Activated naive CD4-positive, alpha-beta T cell treated with anti-CD3 and anti-CD28 coated beads, Interleukin-2, amount 50 U/mL, for 24 hours (primary cell): ENCODE data around the gene FOSB.
"Not testable (repeated sequence)": the region's sequence is repeated elsewhere in the genome, so short reads cannot be mapped to it uniquely, and the experiment has no call there.

ENCODE experiments used
- H3K27ac Mint-ChIP-seq: one replicate; pipeline ENCODE4 v1.8.0; 2021; ENCODE audit warnings: mild to moderate bottlenecking, mixed read lengths
- H3K27me3 Mint-ChIP-seq: one replicate; pipeline ENCODE4 v1.8.0; 2021; ENCODE audit warnings: mixed read lengths
- H3K36me3 Mint-ChIP-seq: one replicate; pipeline ENCODE4 v1.8.0; 2021; ENCODE audit warnings: mixed read lengths
- H3K4me1 Mint-ChIP-seq: one replicate; pipeline ENCODE4 v1.8.0; 2021; ENCODE audit warnings: mixed read lengths
- H3K4me3 Mint-ChIP-seq: one replicate; pipeline ENCODE4 v1.8.0; 2021; ENCODE audit warnings: mild to moderate bottlenecking, mixed read lengths
- H3K9me3 Mint-ChIP-seq: one replicate; pipeline ENCODE4 v1.8.0; 2021; ENCODE audit warnings: mixed read lengths

Gene FOSB

DNA sequence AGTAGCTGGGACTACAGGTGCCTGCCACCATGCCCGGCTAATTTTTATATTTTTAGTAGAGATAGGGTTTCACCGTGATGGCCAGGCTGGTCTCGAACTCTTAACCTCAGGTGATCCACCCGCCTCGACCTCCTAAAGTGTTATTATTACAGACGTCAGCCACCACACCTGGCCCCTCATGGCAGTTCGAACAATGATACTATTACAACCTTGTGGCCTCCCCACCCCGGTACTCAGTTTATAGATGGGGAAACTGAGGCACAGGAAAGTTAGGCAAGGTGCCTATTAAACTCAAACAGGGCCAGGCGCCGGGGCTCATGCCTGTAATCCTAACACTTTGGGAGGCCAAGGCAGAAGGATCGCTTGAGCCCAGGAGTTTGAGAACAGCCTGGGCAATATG is 42.6 kb downstream of the FOSB start:
- Mint-ChIP-seq H3K4me1 (peaks cover 58% of the 10 kb centered on the region), H3K4me3 (peak overlapping the region; percentile 91)
- H3K9me3 Mint-ChIP-seq, H3K27ac Mint-ChIP-seq, H3K27me3 Mint-ChIP-seq, H3K36me3 Mint-ChIP-seq: not testable (repeated sequence)

DNA sequence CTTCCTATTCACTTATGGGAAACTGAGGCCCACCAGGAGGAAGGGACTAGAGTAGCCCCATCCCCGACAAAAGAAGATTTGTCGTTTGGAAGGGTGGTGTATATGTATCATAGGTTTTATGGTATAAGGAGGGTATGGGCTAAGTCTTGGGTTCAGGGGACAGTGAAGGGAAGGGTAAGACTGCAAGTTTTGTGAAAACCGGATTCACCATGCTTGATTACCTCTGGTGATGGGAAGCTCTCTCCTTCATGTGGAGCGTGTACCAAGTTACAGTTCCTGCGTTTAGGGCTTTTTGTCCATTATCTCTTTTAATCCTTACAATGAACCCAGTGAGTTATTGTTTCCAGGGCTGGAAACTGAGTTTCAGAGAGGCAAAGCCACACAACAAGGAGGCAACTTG is 43.3 kb downstream of the FOSB start:
- Mint-ChIP-seq H3K9me3 (no peaks in the 10 kb centered on the region), H3K27me3 (no peaks in the 10 kb centered on the region), H3K36me3 (peaks cover 5% of the 10 kb centered on the region), H3K4me1 (peaks cover 59% of the 10 kb centered on the region), H3K27ac (peak overlapping the region; percentile 65), H3K4me3 (no peak overlapping the region)

DNA sequence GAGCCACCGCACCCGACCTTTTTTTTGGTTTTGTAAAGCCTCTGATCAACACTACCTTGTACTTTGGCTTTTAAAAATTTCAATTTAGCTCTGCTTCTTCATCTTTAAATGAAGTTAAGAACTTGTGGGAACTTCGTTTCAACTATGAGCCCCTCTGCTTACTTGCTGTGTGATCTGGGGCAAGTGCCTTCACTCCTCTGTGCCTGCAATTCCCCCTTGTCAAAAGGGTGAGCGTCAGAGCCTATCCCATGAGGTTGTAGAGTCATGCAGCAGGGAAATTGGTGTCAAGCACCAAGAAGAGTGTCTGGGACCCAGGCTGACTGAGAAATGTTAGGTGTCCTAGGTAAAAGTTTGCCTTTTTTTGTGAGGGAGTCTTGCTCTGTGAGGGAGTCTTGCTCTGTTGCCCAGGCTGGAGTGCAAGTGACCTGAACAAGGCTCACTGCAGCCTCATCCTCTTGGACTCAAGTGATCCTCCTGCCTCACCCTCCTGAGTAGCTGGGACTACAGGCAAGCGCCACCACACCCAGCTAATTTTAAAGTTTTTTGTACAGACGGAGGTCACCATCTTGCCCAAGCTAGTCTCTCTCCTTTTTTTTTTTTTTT is 45.2 kb downstream of the FOSB start:
- Mint-ChIP-seq H3K4me1 (peaks cover 64% of the 10 kb centered on the region), H3K27me3 (no peaks in the 10 kb centered on the region), H3K4me3 (no peak overlapping the region), H3K27ac (no peak overlapping the region), H3K9me3 (no peaks in the 10 kb centered on the region), H3K36me3 (peaks cover 5% of the 10 kb centered on the region)

DNA sequence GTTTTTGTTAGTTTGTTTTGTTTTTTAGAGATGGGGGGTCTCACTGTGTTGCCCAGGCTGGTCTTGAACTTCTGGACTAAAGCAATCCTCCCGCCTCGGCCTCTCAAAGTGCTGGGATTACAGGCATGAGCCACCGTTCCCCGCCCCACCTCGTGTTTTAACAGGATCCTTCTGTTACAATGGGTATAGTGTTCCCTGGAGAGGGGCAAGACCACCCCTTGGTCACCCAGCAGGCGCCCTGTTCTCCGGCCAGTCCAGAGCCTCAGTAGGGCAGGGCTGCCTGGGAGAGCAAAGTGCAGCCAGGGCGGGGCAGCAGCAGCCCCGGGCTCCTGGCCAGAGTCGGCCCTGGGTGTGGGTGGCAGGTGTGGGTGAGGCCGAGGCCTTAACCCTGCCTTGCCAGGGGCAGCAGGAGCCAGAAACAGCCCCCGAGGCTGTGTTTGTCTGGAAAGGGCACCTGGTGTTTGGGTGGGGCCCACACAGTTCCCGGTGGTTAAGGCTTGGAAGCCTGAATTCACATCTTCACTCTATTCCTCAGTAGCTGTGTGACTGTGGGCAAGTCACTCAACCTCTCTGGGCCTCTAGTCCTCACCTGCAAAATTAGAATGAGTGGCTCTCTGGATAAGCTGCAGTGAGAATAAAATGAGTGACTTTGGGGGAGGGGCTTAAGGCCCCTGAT is 46.7 kb downstream of the FOSB start:
- Mint-ChIP-seq H3K27me3 (no peaks in the 10 kb centered on the region), H3K9me3 (no peaks in the 10 kb centered on the region), H3K4me1 (peaks cover 59% of the 10 kb centered on the region), H3K4me3 (no peak overlapping the region), H3K27ac (peak overlapping the region; percentile 82), H3K36me3 (peaks cover 5% of the 10 kb centered on the region)

DNA sequence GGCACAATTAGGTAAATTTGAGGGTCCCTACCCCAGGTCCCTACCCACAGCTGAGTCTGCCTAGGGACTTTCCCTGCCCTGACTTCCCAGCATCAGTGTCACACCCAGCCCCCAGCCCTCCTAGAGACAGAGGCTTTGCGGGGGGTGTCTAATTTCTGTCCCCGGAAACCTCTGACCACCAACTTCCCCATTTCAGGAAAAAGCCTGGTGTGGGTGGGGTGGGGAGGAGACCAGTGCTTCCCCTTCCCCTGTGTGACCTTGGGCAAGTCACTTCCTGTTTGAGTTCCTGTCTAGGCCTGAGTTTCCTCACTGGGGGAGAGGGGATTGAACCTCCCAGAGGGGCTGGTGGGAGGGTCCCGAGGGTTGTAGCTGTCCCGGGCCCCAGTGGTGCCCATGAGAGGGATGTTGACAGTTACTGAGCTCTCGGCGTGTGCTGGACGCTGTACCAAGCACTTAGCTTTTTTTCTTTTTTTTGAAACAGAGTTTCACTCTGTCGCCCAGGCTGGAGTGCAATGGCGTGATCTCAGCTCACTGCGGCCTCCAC is 47.4 kb downstream of the FOSB start:
- Mint-ChIP-seq H3K27ac (peak overlapping the region; percentile 82), H3K4me3 (no peak overlapping the region), H3K36me3 (peaks cover 5% of the 10 kb centered on the region), H3K9me3 (no peaks in the 10 kb centered on the region), H3K27me3 (no peaks in the 10 kb centered on the region), H3K4me1 (peaks cover 52% of the 10 kb centered on the region)

DNA sequence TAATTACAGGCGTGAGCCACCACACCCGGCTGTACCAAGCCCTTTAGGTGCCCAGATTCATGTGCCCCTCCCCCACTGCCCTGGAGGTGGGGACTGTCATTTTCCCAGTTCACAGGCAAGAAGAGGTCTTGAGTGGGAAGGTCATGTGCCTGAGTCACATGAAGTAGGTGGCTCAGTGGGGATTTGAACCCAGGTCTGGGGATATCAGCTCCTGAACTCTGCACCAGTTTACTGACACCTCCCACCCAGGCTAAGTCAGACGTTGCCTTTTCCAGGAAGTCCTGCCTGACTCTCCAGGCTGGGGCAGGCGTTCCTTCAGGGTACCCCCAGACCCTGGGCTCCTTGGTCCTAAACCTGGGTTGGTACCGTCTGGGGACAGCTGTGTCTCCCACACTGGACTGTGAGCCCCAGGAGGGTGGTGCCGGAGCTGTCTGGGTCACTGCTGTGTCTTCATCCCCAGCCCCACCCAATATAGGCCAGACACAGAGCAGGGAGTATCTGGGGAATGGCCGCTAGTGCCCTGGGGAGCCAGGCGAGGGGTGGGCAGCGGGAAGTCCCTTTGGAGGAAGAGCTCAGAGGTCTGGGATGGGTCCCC is 48.1 kb downstream of the FOSB start:
- Mint-ChIP-seq H3K9me3 (no peaks in the 10 kb centered on the region), H3K4me1 (peaks cover 45% of the 10 kb centered on the region), H3K27me3 (no peaks in the 10 kb centered on the region), H3K36me3 (peaks cover 4% of the 10 kb centered on the region), H3K4me3 (no peak overlapping the region), H3K27ac (peak overlapping the region; percentile 82)

DNA sequence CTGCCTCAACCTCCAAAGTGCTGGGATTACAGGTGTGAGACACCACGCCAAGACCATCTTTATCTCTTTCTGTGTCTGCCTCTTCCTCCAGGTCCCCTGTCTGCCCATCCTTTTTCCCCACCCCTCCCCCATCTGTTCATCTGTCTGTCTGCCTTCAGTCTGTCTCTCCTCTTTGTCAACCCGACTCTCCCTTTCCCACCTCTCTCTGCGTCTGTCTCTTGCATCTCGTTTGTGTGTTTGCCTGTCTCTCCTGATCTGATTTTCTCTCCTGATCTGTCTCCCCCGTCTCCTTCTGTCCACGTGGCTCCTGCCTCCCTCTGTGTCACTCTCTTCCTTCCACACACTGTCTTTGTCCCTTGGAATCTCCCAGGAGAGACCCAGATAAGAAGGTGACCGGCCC is 49.4 kb downstream of the FOSB start:
- H3K4me3 Mint-ChIP-seq: no peak overlapping the region
- H3K9me3 Mint-ChIP-seq: no peaks in the 10 kb centered on the region
- H3K27me3 Mint-ChIP-seq: no peaks in the 10 kb centered on the region
- H3K4me1 Mint-ChIP-seq: peaks cover 34% of the 10 kb centered on the region
- H3K36me3 Mint-ChIP-seq: peaks cover 3% of the 10 kb centered on the region
- H3K27ac Mint-ChIP-seq: no peak overlapping the region

DNA sequence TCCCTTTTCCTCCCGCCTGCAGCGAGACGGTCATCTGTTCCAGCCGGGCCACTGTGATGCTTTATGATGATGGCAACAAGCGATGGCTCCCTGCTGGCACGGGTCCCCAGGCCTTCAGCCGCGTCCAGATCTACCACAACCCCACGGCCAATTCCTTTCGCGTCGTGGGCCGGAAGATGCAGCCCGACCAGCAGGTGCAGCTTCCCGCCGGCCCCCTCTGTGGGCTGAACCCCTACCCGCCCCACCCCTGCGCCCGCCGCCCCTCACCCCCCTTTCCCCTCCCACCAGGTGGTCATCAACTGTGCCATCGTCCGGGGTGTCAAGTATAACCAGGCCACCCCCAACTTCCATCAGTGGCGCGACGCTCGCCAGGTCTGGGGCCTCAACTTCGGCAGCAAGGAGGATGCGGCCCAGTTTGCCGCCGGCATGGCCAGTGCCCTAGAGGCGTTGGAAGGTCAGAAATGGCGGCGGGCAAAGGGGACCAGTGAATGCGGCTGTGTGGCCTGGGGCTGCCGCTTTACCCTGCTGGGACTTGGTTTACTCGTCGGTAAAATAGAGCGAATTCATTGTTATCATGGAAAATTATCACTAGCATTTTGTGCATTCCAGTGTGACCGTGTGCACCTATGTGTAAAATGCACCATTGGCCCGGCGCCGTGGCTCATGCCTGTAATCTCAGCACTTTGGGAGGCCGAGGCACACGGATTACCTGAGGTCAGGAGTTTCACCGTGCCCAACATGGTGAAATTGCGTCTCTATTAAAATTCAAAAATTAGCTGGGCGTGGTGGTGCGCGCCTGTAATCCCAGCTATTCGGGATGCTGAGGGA is 50.1 kb downstream of the FOSB start:
- Mint-ChIP-seq H3K27me3 (no peaks in the 10 kb centered on the region), H3K27ac (no peak overlapping the region), H3K9me3 (no peaks in the 10 kb centered on the region), H3K4me1 (peaks cover 30% of the 10 kb centered on the region), H3K4me3 (no peak overlapping the region), H3K36me3 (peaks cover 3% of the 10 kb centered on the region)

DNA sequence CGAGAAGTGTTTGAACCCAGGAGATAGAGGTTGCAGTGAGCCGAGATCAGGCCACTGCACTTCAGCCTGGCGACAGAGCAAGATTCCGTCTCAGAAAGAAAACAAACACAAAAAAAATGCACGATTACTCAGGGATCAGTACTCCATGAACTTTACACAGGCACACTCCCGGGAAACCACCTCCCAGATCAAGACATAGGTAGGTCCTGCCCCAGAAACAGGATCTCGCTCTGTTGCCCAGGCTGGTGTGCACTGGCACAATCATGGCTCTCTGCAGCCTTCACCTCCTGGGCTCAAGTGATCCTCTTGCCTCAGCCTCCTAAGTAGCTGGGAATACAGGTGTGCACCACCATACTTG is 50.7 kb downstream of the FOSB start:
- Mint-ChIP-seq H3K4me3 (no peak overlapping the region), H3K4me1 (peaks cover 29% of the 10 kb centered on the region), H3K27ac (no peak overlapping the region), H3K27me3 (no peaks in the 10 kb centered on the region), H3K36me3 (peaks cover 3% of the 10 kb centered on the region), H3K9me3 (no peaks in the 10 kb centered on the region)

DNA sequence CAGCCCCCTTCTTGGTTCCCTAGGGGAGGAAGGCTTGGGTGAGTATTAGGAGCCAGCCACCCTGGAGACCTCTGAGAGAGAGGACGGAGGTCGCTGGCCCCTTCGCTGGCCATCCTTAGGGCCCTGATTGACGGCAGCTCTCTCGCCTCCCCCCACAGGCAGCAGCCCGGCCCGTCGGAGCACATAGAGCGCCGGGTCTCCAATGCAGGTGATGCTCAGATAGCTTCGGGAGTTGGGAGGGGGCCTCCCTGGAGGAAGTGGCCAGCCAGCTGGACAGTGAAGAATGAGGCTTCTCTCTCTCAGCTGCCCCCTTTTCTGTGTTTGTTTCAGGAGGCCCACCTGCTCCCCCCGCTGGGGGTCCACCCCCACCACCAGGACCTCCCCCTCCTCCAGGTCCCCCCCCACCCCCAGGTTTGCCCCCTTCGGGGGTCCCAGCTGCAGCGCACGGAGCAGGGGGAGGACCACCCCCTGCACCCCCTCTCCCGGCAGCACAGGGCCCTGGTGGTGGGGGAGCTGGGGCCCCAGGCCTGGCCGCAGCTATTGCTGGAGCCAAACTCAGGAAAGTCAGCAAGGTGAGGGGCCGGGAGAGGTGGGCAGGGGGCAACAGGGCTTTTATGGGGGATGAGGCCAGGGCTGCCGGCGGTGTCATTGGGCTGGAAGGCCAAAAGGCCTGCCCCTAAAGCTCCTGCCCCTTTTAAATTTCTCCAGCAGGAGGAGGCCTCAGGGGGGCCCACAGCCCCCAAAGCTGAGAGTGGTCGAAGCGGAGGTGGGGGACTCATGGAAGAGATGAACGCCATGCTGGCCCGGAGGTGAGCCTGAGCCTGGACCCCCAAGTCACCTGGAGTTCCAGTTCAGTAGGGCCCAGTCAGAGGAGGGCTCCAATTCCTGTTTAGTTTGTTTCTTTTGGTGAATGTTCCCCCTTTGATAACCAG is 54.5 kb downstream of the FOSB start:
- Mint-ChIP-seq H3K4me3 (no peak overlapping the region), H3K36me3 (peaks cover 4% of the 10 kb centered on the region), H3K27me3 (no peaks in the 10 kb centered on the region), H3K4me1 (peaks cover 10% of the 10 kb centered on the region), H3K27ac (no peak overlapping the region), H3K9me3 (no peaks in the 10 kb centered on the region)

DNA sequence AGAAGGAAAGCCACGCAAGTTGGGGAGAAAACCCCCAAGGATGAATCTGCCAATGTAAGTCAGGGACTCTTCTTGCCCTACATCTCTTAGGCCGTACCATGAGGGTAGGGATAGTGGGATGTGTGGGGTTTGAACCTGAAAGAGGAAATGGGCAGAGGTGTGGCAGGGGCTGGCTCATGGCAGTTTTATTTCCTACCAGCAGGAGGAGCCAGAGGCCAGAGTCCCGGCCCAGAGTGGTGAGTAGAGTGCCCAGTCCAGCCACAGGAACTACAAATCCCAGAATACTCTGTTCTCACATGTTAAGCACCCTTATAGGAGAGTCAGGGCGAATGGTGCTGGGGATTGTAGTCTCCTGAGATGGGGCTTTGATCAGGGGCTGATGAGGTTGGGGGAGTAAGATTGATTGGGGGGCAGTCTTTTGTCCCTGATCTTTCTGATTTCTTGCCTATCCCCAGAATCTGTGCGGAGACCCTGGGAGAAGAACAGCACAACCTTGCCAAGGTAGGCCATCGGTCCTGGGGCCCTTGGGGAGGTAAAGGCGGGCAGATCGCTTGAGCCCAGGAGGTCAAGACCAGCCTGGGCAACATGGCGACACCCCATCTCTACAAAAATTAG is 56.0 kb downstream of the FOSB start:
- Mint-ChIP-seq H3K36me3 (peaks cover 9% of the 10 kb centered on the region), H3K27me3 (no peaks in the 10 kb centered on the region), H3K4me3 (no peak overlapping the region), H3K4me1 (peaks cover 21% of the 10 kb centered on the region), H3K9me3 (no peaks in the 10 kb centered on the region), H3K27ac (peak overlapping the region; percentile 81)

DNA sequence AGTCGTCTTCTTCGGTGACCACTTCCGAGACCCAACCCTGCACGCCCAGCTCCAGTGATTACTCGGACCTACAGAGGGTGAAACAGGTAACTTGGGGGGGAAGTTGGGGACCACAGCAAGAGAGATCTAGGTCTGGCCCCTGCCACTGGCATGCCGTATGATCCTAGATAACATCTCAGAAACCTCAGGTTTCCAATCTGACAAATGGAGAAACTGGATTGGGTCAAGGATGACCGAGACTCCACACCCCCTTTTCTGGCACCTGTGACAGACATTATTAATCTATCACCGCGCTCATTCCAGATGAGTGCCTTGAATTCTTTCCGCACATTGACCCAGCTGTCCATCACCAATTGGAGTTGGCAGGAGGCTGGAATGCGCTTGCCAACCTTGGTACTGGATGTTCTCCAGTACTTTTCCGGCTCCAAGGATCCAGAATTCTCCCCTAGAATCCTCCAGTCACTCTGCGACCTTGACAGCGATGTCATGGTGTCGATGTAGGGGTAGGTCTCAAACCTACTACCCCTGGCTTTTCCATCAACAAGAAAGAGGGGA is 56.9 kb downstream of the FOSB start:
- no peaks in the 10 kb centered on the region for H3K27me3 Mint-ChIP-seq
- no peaks in the 10 kb centered on the region for H3K9me3 Mint-ChIP-seq
- no peak overlapping the region for H3K4me3 Mint-ChIP-seq
- H3K27ac Mint-ChIP-seq: no peak overlapping the region
- peaks cover 9% of the 10 kb centered on the region for H3K36me3 Mint-ChIP-seq
- H3K4me1 Mint-ChIP-seq: peaks cover 28% of the 10 kb centered on the region
